ENCODE data around the gene APBB2.
"Not testable (repeated sequence)": the region's sequence is repeated elsewhere in the genome, so short reads cannot be mapped to it uniquely, and the experiment has no call there.

APBB2 gene

GRCh38 chr4:41002309-41002708, 212.0 kb downstream of the APBB2 start:
- DNase-seq, result no peak

GRCh38 chr4:41000356-41000755, 214.0 kb downstream of the APBB2 start:
- no peak for DNase-seq

- peak; percentile 78 for DNase-seq
Measured at GRCh38 chr4:40998675-40999358, 215.5 kb downstream of the APBB2 start.

GRCh38 chr4:40995850-40996249, 218.5 kb downstream of the APBB2 start:
- DNase-seq, result peak; percentile 45

- peak; percentile 79 for DNase-seq
Measured at GRCh38 chr4:40994321-40994720, 220.0 kb downstream of the APBB2 start.

GRCh38 chr4:40993296-40993693, 221.0 kb downstream of the APBB2 start:
- DNase-seq, result not testable (repeated sequence)

- peak; percentile 78 for DNase-seq
Measured at GRCh38 chr4:40992472-40993295, 221.7 kb downstream of the APBB2 start.

GRCh38 chr4:40991908-40992307, 222.4 kb downstream of the APBB2 start:
- DNase-seq, result no peak

GRCh38 chr4:40990899-40991265, 223.5 kb downstream of the APBB2 start:
- DNase-seq, result no peak

- DNase-seq, result peak; percentile 98
Measured at GRCh38 chr4:40990236-40990898, 224.0 kb downstream of the APBB2 start.

GRCh38 chr4:40987151-40987550, 227.2 kb downstream of the APBB2 start:
- no peak for DNase-seq

GRCh38 chr4:40986375-40986774, 228.0 kb downstream of the APBB2 start:
- no peak for DNase-seq

GRCh38 chr4:40984051-40984450, 230.3 kb downstream of the APBB2 start:
- no peak for DNase-seq

- peak; percentile 41 for DNase-seq
Measured at GRCh38 chr4:40980318-40980883, 233.9 kb downstream of the APBB2 start.

- DNase-seq, result no peak
Measured at GRCh38 chr4:40978548-40978947, 235.8 kb downstream of the APBB2 start.

- DNase-seq, result peak; percentile 63
Measured at GRCh38 chr4:40976343-40976742, 238.0 kb downstream of the APBB2 start.

GRCh38 chr4:40972722-40973121, 241.6 kb downstream of the APBB2 start:
- no peak for DNase-seq

GRCh38 chr4:40971338-40971737, 243.0 kb downstream of the APBB2 start:
- DNase-seq, result no peak

- no peak for DNase-seq
Measured at GRCh38 chr4:40969501-40969900, 244.8 kb downstream of the APBB2 start.

GRCh38 chr4:40967550-40967949, 246.8 kb downstream of the APBB2 start:
- no peak for DNase-seq

- no peak for DNase-seq
Measured at GRCh38 chr4:40966091-40966490, 248.3 kb downstream of the APBB2 start.

- no peak for DNase-seq
Measured at GRCh38 chr4:40963897-40964478, 250.4 kb downstream of the APBB2 start.

- DNase-seq, result no peak
Measured at GRCh38 chr4:40962551-40963180, 251.7 kb downstream of the APBB2 start.

All from EL (cell line).